ENCODE data around the gene ATP13A2.
"Not testable (repeated sequence)": the region's sequence is repeated elsewhere in the genome, so short reads cannot be mapped to it uniquely, and the experiment has no call there.

- TF ChIP-seq CTCF (IDR thresholded peaks at IDR 0.05); EZH2 (IDR thresholded peaks at IDR 0.05; ENCODE audit: borderline replicate concordance, insufficient read depth, low read depth, low read length, poor library complexity, severe bottlenecking): not testable (repeated sequence)
These were observed 75.1 kb downstream of the ATP13A2 start for GRCh38 chr1:16936580-16936979.

Measured in B cell (primary cell).